Type B pancreatic cell (in vitro differentiated cells): Measurements from ENCODE around the gene SERPINE2. TPM values are rescaled to one million over a fixed set of nuclear protein-coding genes. Genes with fewer than 3 reads are reported as not detected.

Experiments used
- DNase-seq: peaks from one replicate; pipeline ENCODE4 v3.0.0; 2021; ENCODE audit warnings: mixed read lengths; ENCODE audit not compliant: unreplicated experiment; ENCODE audit errors: extremely low spot score
- H3K27ac Mint-ChIP-seq: 2 replicates; pipeline ENCODE4 v1.8.0; 2021; ENCODE audit warnings: mild to moderate bottlenecking, mixed read lengths
- H3K27me3 Mint-ChIP-seq: 2 replicates; pipeline ENCODE4 v1.8.0; 2021; ENCODE audit warnings: mixed read lengths
- H3K36me3 Mint-ChIP-seq: 2 replicates; pipeline ENCODE4 v1.8.0; 2021; ENCODE audit warnings: mixed read lengths
- H3K4me1 Mint-ChIP-seq: one replicate; pipeline ENCODE4 v1.8.0; 2021; ENCODE audit warnings: mixed read lengths; ENCODE audit not compliant: unreplicated experiment
- H3K4me3 Mint-ChIP-seq: 2 replicates; pipeline ENCODE4 v1.8.0; 2021; ENCODE audit warnings: mild to moderate bottlenecking, mixed read lengths
- H3K9me3 Mint-ChIP-seq: 2 replicates; pipeline ENCODE4 v1.8.0; 2021; ENCODE audit warnings: mixed read lengths
- CTCF ChIP-seq: fragments of 200-600 bp; sonication (generic); conservative IDR thresholded peaks from 2 replicates; pipeline ENCODE4 v1.5.0; 2021; ENCODE audit warnings: antibody characterized with exemption, mild to moderate bottlenecking
- total RNA-seq: library from RNA; stranded (reverse); gene quantifications from 2 replicates; pipeline ENCODE4 v1.2.1, GENCODE V29; 2021; ENCODE audit warnings: low replicate concordance

Gene SERPINE2
- total RNA-seq, 1 donor from 2014 or later = 37.4 TPM

- no peak for TF ChIP-seq CTCF
- no peak overlapping the region for H3K4me3 Mint-ChIP-seq
- H3K4me1 Mint-ChIP-seq = peaks cover 36% of the 10 kb centered on the region
- H3K27me3 Mint-ChIP-seq = no peaks in the 10 kb centered on the region
- H3K9me3 Mint-ChIP-seq = no peaks in the 10 kb centered on the region
- H3K27ac Mint-ChIP-seq = no peak overlapping the region
- no peaks in the 10 kb centered on the region for H3K36me3 Mint-ChIP-seq
- DNase-seq = no peak
Measured at GRCh38 chr2:223932816-223933800, 106.0 kb downstream of the SERPINE2 start.

GRCh38 chr2:223930103-223930976, 108.7 kb downstream of the SERPINE2 start:
- peaks cover 5% of the 10 kb centered on the region for H3K9me3 Mint-ChIP-seq
- H3K27me3 Mint-ChIP-seq = no peaks in the 10 kb centered on the region
- no peak for TF ChIP-seq CTCF
- H3K27ac Mint-ChIP-seq = no peak overlapping the region
- peaks cover 26% of the 10 kb centered on the region for H3K4me1 Mint-ChIP-seq
- H3K4me3 Mint-ChIP-seq = no peak overlapping the region
- peaks cover 10% of the 10 kb centered on the region for H3K36me3 Mint-ChIP-seq
- DNase-seq = no peak

GRCh38 chr2:223929571-223930102, 109.4 kb downstream of the SERPINE2 start:
- peaks cover 21% of the 10 kb centered on the region for H3K4me1 Mint-ChIP-seq
- H3K27me3 Mint-ChIP-seq = no peaks in the 10 kb centered on the region
- H3K9me3 Mint-ChIP-seq = peaks cover 5% of the 10 kb centered on the region
- no peak overlapping the region for H3K4me3 Mint-ChIP-seq
- H3K27ac Mint-ChIP-seq = no peak overlapping the region
- no peak for DNase-seq
- H3K36me3 Mint-ChIP-seq = peaks cover 10% of the 10 kb centered on the region
- TF ChIP-seq CTCF = no peak

GRCh38 chr2:223928113-223929006, 110.7 kb downstream of the SERPINE2 start:
- peaks cover 20% of the 10 kb centered on the region for H3K4me1 Mint-ChIP-seq
- no peak for DNase-seq
- no peak overlapping the region for H3K4me3 Mint-ChIP-seq
- no peak for TF ChIP-seq CTCF
- no peak overlapping the region for H3K27ac Mint-ChIP-seq
- no peaks in the 10 kb centered on the region for H3K27me3 Mint-ChIP-seq
- peaks cover 15% of the 10 kb centered on the region for H3K36me3 Mint-ChIP-seq
- peaks cover 5% of the 10 kb centered on the region for H3K9me3 Mint-ChIP-seq

GRCh38 chr2:223925106-223925505, 114.0 kb downstream of the SERPINE2 start:
- no peak overlapping the region for H3K4me3 Mint-ChIP-seq
- no peak overlapping the region for H3K27ac Mint-ChIP-seq
- DNase-seq = no peak
- H3K36me3 Mint-ChIP-seq = peaks cover 20% of the 10 kb centered on the region
- H3K9me3 Mint-ChIP-seq = peaks cover 9% of the 10 kb centered on the region
- peaks cover 6% of the 10 kb centered on the region for H3K4me1 Mint-ChIP-seq
- no peaks in the 10 kb centered on the region for H3K27me3 Mint-ChIP-seq
- no peak for TF ChIP-seq CTCF
